MM.1S (cell line): ENCODE measurements around the gene IQCB1.

Experiments
- EZH2 ChIP-seq: fragments of 300-600 bp; sonication (generic); optimal IDR thresholded peaks from 2 replicates; pipeline ENCODE3; 2017; ENCODE audit warnings: low read depth, mild to moderate bottlenecking, antibody characterized with exemption, low read length, mixed read lengths
- EZH2phosphoT487 ChIP-seq: fragments of 300-600 bp; sonication (generic); IDR thresholded peaks from 2 replicates; pipeline ENCODE4 v1.6.1; 2018; ENCODE audit warnings: antibody characterized with exemption, low read length
- TF ChIP-seq, protein P1 (sequence below): fragments of 300-600 bp; sonication (generic); IDR thresholded peaks from 2 replicates; pipeline ENCODE4 v1.5.1; 2016; ENCODE audit warnings: antibody characterized with exemption, low read length, mixed read lengths

GRCh38 chr3:121736112-121736511, 98.7 kb downstream of the IQCB1 start:
- TF ChIP-seq, protein P1, sequence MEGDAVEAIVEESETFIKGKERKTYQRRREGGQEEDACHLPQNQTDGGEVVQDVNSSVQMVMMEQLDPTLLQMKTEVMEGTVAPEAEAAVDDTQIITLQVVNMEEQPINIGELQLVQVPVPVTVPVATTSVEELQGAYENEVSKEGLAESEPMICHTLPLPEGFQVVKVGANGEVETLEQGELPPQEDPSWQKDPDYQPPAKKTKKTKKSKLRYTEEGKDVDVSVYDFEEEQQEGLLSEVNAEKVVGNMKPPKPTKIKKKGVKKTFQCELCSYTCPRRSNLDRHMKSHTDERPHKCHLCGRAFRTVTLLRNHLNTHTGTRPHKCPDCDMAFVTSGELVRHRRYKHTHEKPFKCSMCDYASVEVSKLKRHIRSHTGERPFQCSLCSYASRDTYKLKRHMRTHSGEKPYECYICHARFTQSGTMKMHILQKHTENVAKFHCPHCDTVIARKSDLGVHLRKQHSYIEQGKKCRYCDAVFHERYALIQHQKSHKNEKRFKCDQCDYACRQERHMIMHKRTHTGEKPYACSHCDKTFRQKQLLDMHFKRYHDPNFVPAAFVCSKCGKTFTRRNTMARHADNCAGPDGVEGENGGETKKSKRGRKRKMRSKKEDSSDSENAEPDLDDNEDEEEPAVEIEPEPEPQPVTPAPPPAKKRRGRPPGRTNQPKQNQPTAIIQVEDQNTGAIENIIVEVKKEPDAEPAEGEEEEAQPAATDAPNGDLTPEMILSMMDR: no peak
- TF ChIP-seq EZH2: no peak
- no peak for TF ChIP-seq EZH2phosphoT487
